ENCODE results near the gene HGFAC. TPM values are rescaled to one million over a fixed set of nuclear protein-coding genes. Genes with fewer than 3 reads are reported as not detected.

The HGFAC gene
- total and polyA plus RNA-seq, 2 of the 13 experiments (the other 11 are each of a cell fraction or from before 2014, with no cell fraction given), result 8.5 to 63.6 TPM

DNA sequence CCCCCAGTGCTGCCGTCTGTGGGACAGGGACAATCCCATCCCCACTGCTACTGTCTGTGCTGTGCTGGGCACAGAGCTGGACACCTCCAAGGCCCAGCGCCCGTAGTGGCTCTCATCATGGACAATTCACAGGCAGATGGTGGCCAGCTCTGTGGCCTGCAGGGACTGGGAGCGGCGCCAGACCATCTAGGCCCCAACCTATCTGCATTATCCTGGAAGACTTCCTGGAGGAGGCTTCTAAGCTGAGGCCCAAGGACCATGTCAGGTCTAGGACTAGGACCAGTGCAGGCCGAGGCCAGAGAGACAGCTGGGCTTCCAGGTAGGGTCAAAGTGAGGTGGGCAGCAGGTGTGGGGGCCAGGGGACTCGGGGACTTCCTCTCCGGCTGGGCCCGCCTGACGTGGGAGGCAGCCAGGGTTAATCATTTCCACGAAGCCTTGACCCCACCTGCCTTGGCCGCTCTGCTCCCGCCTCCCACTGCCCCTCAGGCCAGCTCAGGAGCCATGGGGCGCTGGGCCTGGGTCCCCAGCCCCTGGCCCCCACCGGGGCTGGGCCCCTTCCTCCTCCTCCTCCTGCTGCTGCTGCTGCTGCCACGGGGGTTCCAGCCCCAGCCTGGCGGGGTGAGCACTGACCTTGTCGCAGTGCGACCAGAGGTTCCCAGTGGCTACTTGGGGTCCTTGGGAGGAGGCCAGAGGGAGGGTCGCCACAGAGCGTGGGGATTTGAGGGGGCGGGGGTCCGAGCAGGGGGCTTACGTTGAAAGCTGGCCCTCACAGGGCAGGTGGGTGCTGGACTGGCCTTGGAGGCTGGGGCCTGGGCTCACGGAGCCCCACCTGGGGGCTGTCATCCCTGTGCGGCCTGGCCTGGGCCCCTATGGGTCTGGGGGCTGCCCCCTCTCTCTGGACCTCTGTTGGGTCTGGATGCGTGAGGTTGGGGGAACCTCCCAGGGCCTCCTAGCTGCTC lies at the start of gene HGFAC (continued):
- peak; percentile 72; the same call in 1 of the 2 replicates for TF ChIP-seq DZIP1 (CRISPR knock-in tag; IDR thresholded peaks at IDR 0.05)
- no peak for TF ChIP-seq ZNF883 (CRISPR knock-in tag; IDR thresholded peaks at IDR 0.05; ENCODE audit: not compliant biosample characterization)
- peak; percentile 47; the same call in 1 of the 2 replicates for TF ChIP-seq KDM6A (CRISPR knock-in tag; IDR thresholded peaks at IDR 0.05; ENCODE audit: low read depth)
- peak; percentile 14; the same call in 1 of the 2 replicates for TF ChIP-seq PITX1 (CRISPR knock-in tag; IDR thresholded peaks at IDR 0.05)
- no peak; the same call in 1 of the 2 replicates for TF ChIP-seq YEATS2 (CRISPR knock-in tag; IDR thresholded peaks at IDR 0.05; ENCODE audit: borderline replicate concordance)
- TF ChIP-seq IRX3 (CRISPR knock-in tag; IDR thresholded peaks at IDR 0.05; ENCODE audit: borderline replicate concordance, low read depth), result 0 out of 2 replicates have a peak, but pooled peaks have one; percentile 80
- TF ChIP-seq, protein P1, sequence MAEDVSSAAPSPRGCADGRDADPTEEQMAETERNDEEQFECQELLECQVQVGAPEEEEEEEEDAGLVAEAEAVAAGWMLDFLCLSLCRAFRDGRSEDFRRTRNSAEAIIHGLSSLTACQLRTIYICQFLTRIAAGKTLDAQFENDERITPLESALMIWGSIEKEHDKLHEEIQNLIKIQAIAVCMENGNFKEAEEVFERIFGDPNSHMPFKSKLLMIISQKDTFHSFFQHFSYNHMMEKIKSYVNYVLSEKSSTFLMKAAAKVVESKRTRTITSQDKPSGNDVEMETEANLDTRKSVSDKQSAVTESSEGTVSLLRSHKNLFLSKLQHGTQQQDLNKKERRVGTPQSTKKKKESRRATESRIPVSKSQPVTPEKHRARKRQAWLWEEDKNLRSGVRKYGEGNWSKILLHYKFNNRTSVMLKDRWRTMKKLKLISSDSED (CRISPR knock-in tag; IDR thresholded peaks at IDR 0.05), result no peak
- no peak for TF ChIP-seq GZF1 (CRISPR knock-in tag; IDR thresholded peaks at IDR 0.05)
- TF ChIP-seq GTF3A (CRISPR knock-in tag; conservative IDR thresholded peaks at IDR 0.05), result no peak
- TF ChIP-seq TGIF2 (CRISPR knock-in tag; IDR thresholded peaks at IDR 0.05), result peak; percentile 55; the same call in 1 of the 2 replicates
- TF ChIP-seq FOXM1 (CRISPR knock-in tag; IDR thresholded peaks at IDR 0.05), result no peak
- TF ChIP-seq SKIL (CRISPR knock-in tag; IDR thresholded peaks at IDR 0.05; ENCODE audit: borderline replicate concordance), result peak; percentile 15; the same call in 1 of the 2 replicates
- no peak for TF ChIP-seq ELK4 (CRISPR knock-in tag; IDR thresholded peaks at IDR 0.05; ENCODE audit: borderline replicate concordance)
- TF ChIP-seq, protein P2, sequence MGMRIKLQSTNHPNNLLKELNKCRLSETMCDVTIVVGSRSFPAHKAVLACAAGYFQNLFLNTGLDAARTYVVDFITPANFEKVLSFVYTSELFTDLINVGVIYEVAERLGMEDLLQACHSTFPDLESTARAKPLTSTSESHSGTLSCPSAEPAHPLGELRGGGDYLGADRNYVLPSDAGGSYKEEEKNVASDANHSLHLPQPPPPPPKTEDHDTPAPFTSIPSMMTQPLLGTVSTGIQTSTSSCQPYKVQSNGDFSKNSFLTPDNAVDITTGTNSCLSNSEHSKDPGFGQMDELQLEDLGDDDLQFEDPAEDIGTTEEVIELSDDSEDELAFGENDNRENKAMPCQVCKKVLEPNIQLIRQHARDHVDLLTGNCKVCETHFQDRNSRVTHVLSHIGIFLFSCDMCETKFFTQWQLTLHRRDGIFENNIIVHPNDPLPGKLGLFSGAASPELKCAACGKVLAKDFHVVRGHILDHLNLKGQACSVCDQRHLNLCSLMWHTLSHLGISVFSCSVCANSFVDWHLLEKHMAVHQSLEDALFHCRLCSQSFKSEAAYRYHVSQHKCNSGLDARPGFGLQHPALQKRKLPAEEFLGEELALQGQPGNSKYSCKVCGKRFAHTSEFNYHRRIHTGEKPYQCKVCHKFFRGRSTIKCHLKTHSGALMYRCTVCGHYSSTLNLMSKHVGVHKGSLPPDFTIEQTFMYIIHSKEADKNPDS (CRISPR knock-in tag; IDR thresholded peaks at IDR 0.05), result no peak
- TF ChIP-seq ZNF510 (CRISPR knock-in tag; IDR thresholded peaks at IDR 0.05; ENCODE audit: low read depth), result no peak
- no peak for TF ChIP-seq ZNF251 (CRISPR knock-in tag; IDR thresholded peaks at IDR 0.05)
- no peak for TF ChIP-seq HNRNPL (IDR thresholded peaks at IDR 0.05; ENCODE audit: low read depth, low read length)

All from HepG2 (cell line).